Renal pelvis (tissue), 4 donors: Measurements from ENCODE around the gene RUNX1. TPM values are rescaled to one million over a fixed set of nuclear protein-coding genes. Genes with fewer than 3 reads are reported as not detected.

Experiments used
- DNase-seq: peaks from one replicate; pipeline ENCODE4 v3.0.0-alpha.2; 2013
- polyA plus RNA-seq, 3 donors: library from polyadenylated mRNA; unstranded; fragments of 120-200 nt; gene quantifications; one replicate each; pipeline ENCODE4 v1.2.1, GENCODE V29; 2013; ENCODE audit not compliant: insufficient read length in 3 of 3

Gene RUNX1
- polyA plus RNA-seq, 3 donors, result 2.2 to 3.1 (median 2.6) TPM

- peak; percentile 81 for DNase-seq
Observed at GRCh38 chr21:34745557-34746255, 303.4 kb downstream of the RUNX1 start.

GRCh38 chr21:34744801-34745200 lies 304.3 kb downstream of the RUNX1 start:
- no peak for DNase-seq

DNA sequence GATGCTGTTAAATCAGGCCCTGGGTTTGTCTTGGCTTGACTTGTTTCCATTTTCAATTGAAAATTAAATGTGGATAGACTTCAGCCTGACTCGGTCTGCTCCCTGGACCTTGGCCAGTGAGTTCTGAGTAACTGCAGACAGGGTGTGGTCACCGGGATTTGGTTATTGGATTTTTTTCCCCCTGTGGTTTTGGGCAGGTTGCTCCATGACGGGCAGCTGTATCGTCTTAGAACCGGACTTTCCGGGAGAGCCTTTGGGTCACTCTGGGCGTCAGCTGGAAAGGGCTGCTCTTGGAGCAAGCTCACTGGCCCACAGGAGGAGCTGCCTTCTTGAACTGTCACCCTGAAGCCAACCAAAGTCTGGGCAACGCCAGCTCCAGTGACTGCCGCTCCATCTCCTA lies 305.3 kb downstream of the RUNX1 start:
- no peak for DNase-seq

DNA sequence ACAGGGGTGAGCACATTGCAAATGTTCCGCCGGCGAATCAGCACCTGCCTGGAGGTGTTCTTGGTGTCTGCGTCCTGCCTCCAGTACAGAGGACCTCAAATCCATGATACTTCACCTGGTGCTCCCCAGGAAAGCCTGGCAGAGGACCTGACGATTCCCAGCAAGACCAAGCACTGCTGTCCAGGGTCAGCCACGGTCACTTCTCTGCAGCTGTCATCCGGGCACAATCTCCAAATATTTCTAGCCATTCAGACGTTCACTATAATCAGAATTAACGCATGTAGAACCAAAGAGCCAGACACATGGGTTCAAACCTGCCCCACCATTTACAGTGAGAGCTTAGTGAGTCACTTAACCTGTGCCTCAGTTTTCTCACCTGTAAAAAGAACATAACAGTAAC lies 305.8 kb downstream of the RUNX1 start:
- DNase-seq, result no peak

- no peak for DNase-seq
Observed at GRCh38 chr21:34740198-34740597, 308.9 kb downstream of the RUNX1 start.
